T-cell (primary cell): ENCODE measurements around the gene C5orf15. TPM values are rescaled to one million over a fixed set of nuclear protein-coding genes. Genes with fewer than 3 reads are reported as not detected.
A peak's percentile ranks its signal among the peaks of the same experiment; 100 is the strongest.

Experiments used
- ATAC-seq, 4 experiments: fragments of 200-7000 bp in 3 of 4; fragments of 150-1000 bp in 1 of 4; cut with Tn5 transposase; replicated peaks in 1 of 4; 1 replicate in 3 of 4; 2 replicates in 1 of 4; pipeline ENCODE4 v1.10.0; 2021; ENCODE audit warnings: moderate library complexity in 3 of 4, mild to moderate bottlenecking in 2 of 4, moderate number of reproducible peaks in 1 of 4
- CTCF ChIA-PET, 2 donors: fragments of 300-600 bp; sonication (Branson Sonifier 250); formaldehyde crosslinking; loops; one replicate each; lab custom pipeline; 2022; ENCODE audit warnings: antibody characterized with exemption in 2 of 2; lab: Charles Lee
- POLR2A ChIA-PET, 2 donors: fragments of 300-600 bp; sonication (Branson Sonifier 250); formaldehyde crosslinking; loops; one replicate each; lab custom pipeline; 2022; ENCODE audit warnings: antibody characterized with exemption in 2 of 2; lab: Charles Lee
- DNase-seq, 35 experiments: peaks; one replicate each; pipeline versions ENCODE4 v3.0.0 to v3.0.0-alpha.2; 2013 to 2023
- H3K27ac ChIP-seq: one replicate; pipeline ENCODE4 v1.5.1; 2013; ENCODE audit warnings: low read length
- H3K27me3 ChIP-seq, 2 experiments: replicated peaks in 1 of 2; 1 replicate in 1 of 2; 2 replicates in 1 of 2; pipeline versions ENCODE4 v1.6.1 to v1.7.0; 2013; ENCODE audit warnings: low read length in 1 of 2, mixed read lengths in 1 of 2; ENCODE audit not compliant: control insufficient read depth in 2 of 2, insufficient read depth in 2 of 2; ENCODE audit errors: extremely low read depth in 1 of 2
- H3K36me3 ChIP-seq, 2 donors: 1 replicate in 1 of 2; 2 replicates in 1 of 2; pipeline versions ENCODE4 v1.6.1 to v1.7.0; 2013; ENCODE audit warnings: low read length in 1 of 2; ENCODE audit not compliant: control insufficient read depth in 2 of 2, insufficient read depth in 1 of 2; ENCODE audit errors: extremely low read depth in 1 of 2
- H3K4me1 ChIP-seq, 2 experiments: 1 replicate in 1 of 2; 2 replicates in 1 of 2; pipeline versions ENCODE4 v1.6.1 to v1.7.0; 2013; ENCODE audit warnings: low read length in 2 of 2, mixed read lengths in 1 of 2; ENCODE audit not compliant: insufficient read depth in 2 of 2, control insufficient read depth in 1 of 2; ENCODE audit errors: extremely low read depth in 1 of 2
- H3K4me3 ChIP-seq, 2 donors: 1 replicate in 1 of 2; 2 replicates in 1 of 2; pipeline versions ENCODE4 v1.5.1 to v1.7.0; 2013; ENCODE audit warnings: mild to moderate bottlenecking in 2 of 2, low read length in 1 of 2, moderate library complexity in 1 of 2; ENCODE audit not compliant: control insufficient read depth in 1 of 2; ENCODE audit errors: extremely low read depth in 1 of 2
- H3K9me3 ChIP-seq: 2 replicates; pipeline ENCODE4 v1.7.0; 2013
- H3K27ac Mint-ChIP-seq, 2 donors: one replicate each; pipeline ENCODE4 v1.8.0; 2020 to 2021; ENCODE audit warnings: mild to moderate bottlenecking in 2 of 2, mixed read lengths in 2 of 2
- H3K27me3 Mint-ChIP-seq, 2 donors: one replicate each; pipeline ENCODE4 v1.8.0; 2021 to 2022; ENCODE audit warnings: mixed read lengths in 2 of 2
- H3K36me3 Mint-ChIP-seq: one replicate; pipeline ENCODE4 v1.8.0; 2021; ENCODE audit warnings: mixed read lengths
- H3K4me1 Mint-ChIP-seq, 3 donors: one replicate each; pipeline ENCODE4 v1.8.0; 2020 to 2022; ENCODE audit warnings: mixed read lengths in 3 of 3, mild to moderate bottlenecking in 1 of 3
- H3K4me3 Mint-ChIP-seq, 3 donors: one replicate each; pipeline ENCODE4 v1.8.0; 2020 to 2022; ENCODE audit warnings: mild to moderate bottlenecking in 3 of 3, mixed read lengths in 3 of 3, moderate library complexity in 3 of 3
- H3K9me3 Mint-ChIP-seq, 3 donors: one replicate each; pipeline ENCODE4 v1.8.0; 2020 to 2022; ENCODE audit warnings: mixed read lengths in 3 of 3
- WGBS: methylation state at CpG from one replicate; pipeline ENCODE4 v1.1.5; 2013; ENCODE audit warnings: missing lambda C conversion rate; ENCODE audit not compliant: insufficient coverage; 5-methylcytosine and 5-hydroxymethylcytosine counted together
- total RNA-seq, 35 experiments: library from RNA in 6 of 35; stranded (reverse) in 6 of 35; fragments of 120-200 nt in 1 of 35; gene quantifications; one replicate each; pipeline versions ENCODE4 v1.2.1 to v1.2.4 and lab custom pipeline; 2013 to 2026

C5orf15 gene
- total RNA-seq, 5 donors from 2014 or later (not counting 1 experiment from before 2014, with no cell fraction given): 12.6 to 14.7 (median 14.5) TPM

GRCh38 chr5:133934311-133934710, 34.1 kb downstream of the C5orf15 start:
- Histone ChIP-seq H3K9me3 (no peaks in the 10 kb centered on the region), H3K4me1 (peaks cover 0 to 12% of the 10 kb centered on the region in 2 experiments), H3K36me3 (no peaks in the 10 kb centered on the region), H3K27me3 (peaks cover 0 to 23% of the 10 kb centered on the region in 2 experiments), H3K4me3 (no peak overlapping the region), H3K27ac (no peak overlapping the region)
- Mint-ChIP-seq H3K4me1 (peaks cover 12 to 38% (median 20%) of the 10 kb centered on the region in 3 donors), H3K36me3 (no peaks in the 10 kb centered on the region), H3K9me3 (no peaks in the 10 kb centered on the region), H3K27ac (peak overlapping the region in 1 of 2 donors; percentile 72), H3K27me3 (no peaks in the 10 kb centered on the region), H3K4me3 (no peak overlapping the region)
- DNase-seq (no peak), ATAC-seq (no peak)
- ChIA-PET POLR2A (no interaction called here), CTCF (no interaction called here)
- 88% methylated on average over 3 of the region's 5 CpGs for WGBS

GRCh38 chr5:133933670-133934295, 34.6 kb downstream of the C5orf15 start:
- DNase-seq (no peak), ATAC-seq (no peak)
- ChIA-PET POLR2A (no interaction called here), CTCF (no interaction called here)
- no peak overlapping the region for H3K4me3 ChIP-seq
- no peaks in the 10 kb centered on the region for H3K27me3 Mint-ChIP-seq
- H3K9me3 Mint-ChIP-seq: no peaks in the 10 kb centered on the region
- 66% methylated on average over 11 of the region's 12 CpGs for WGBS
- H3K4me3 Mint-ChIP-seq: no peak overlapping the region
- H3K27ac ChIP-seq: no peak overlapping the region
- H3K9me3 ChIP-seq: no peaks in the 10 kb centered on the region
- peaks cover 0 to 16% of the 10 kb centered on the region in 2 experiments for H3K4me1 ChIP-seq
- H3K27me3 ChIP-seq: peaks cover 0 to 23% of the 10 kb centered on the region in 2 experiments
- H3K4me1 Mint-ChIP-seq: peaks cover 12 to 41% (median 23%) of the 10 kb centered on the region in 3 donors
- H3K27ac Mint-ChIP-seq: no peak overlapping the region
- no peaks in the 10 kb centered on the region for H3K36me3 Mint-ChIP-seq
- H3K36me3 ChIP-seq: no peaks in the 10 kb centered on the region

- POLR2A ChIA-PET: no interaction called here
- no peak overlapping the region for H3K4me3 Mint-ChIP-seq
- peaks cover 0 to 23% of the 10 kb centered on the region in 2 experiments for H3K27me3 ChIP-seq
- H3K36me3 ChIP-seq: no peaks in the 10 kb centered on the region
- H3K4me1 Mint-ChIP-seq: peaks cover 12 to 41% (median 23%) of the 10 kb centered on the region in 3 donors
- H3K27ac Mint-ChIP-seq: no peak overlapping the region
- H3K4me3 ChIP-seq: no peak overlapping the region
- H3K36me3 Mint-ChIP-seq: no peaks in the 10 kb centered on the region
- H3K9me3 ChIP-seq: no peaks in the 10 kb centered on the region
- H3K9me3 Mint-ChIP-seq: no peaks in the 10 kb centered on the region
- DNase-seq (no peak), ATAC-seq (no peak)
- H3K27ac ChIP-seq: no peak overlapping the region
- H3K27me3 Mint-ChIP-seq: no peaks in the 10 kb centered on the region
- peaks cover 0 to 16% of the 10 kb centered on the region in 2 experiments for H3K4me1 ChIP-seq
- 67% methylated on average over 1 of the region's 3 CpGs for WGBS
- CTCF ChIA-PET: no interaction called here
Observed at GRCh38 chr5:133933169-133933509, 35.3 kb downstream of the C5orf15 start.

GRCh38 chr5:133932441-133933168, 35.8 kb downstream of the C5orf15 start:
- Histone ChIP-seq H3K9me3 (no peaks in the 10 kb centered on the region), H3K4me1 (peaks cover 0 to 16% of the 10 kb centered on the region in 2 experiments), H3K27ac (no peak overlapping the region), H3K4me3 (no peak overlapping the region), H3K27me3 (peaks cover 0 to 23% of the 10 kb centered on the region in 2 experiments), H3K36me3 (no peaks in the 10 kb centered on the region)
- CTCF ChIA-PET: no interaction called here
- ATAC-seq (no peak), DNase-seq (peak in 1 of 35 experiments; percentile 37)
- Mint-ChIP-seq H3K9me3 (no peaks in the 10 kb centered on the region), H3K27ac (peak overlapping the region in 1 of 2 donors; percentile 46), H3K36me3 (no peaks in the 10 kb centered on the region), H3K4me1 (peaks cover 12 to 41% (median 23%) of the 10 kb centered on the region in 3 donors), H3K4me3 (no peak overlapping the region), H3K27me3 (no peaks in the 10 kb centered on the region)
- POLR2A ChIA-PET: no interaction called here
- WGBS: 87% methylated on average over 10 of the region's 13 CpGs

GRCh38 chr5:133931546-133931945, 36.9 kb downstream of the C5orf15 start:
- Mint-ChIP-seq H3K4me1 (peaks cover 12 to 37% (median 23%) of the 10 kb centered on the region in 3 donors), H3K27ac (no peak overlapping the region), H3K4me3 (no peak overlapping the region), H3K36me3 (no peaks in the 10 kb centered on the region), H3K9me3 (no peaks in the 10 kb centered on the region), H3K27me3 (no peaks in the 10 kb centered on the region)
- DNase-seq (no peak), ATAC-seq (no peak)
- 97% methylated on average over 5 of the region's 5 CpGs for WGBS
- Histone ChIP-seq H3K4me1 (peaks cover 0 to 16% of the 10 kb centered on the region in 2 experiments), H3K9me3 (no peaks in the 10 kb centered on the region), H3K27me3 (peaks cover 0 to 24% of the 10 kb centered on the region in 2 experiments), H3K4me3 (no peak overlapping the region), H3K36me3 (no peaks in the 10 kb centered on the region), H3K27ac (no peak overlapping the region)
- POLR2A ChIA-PET: interaction anchor here in 1 of 2 donors (0.5 kb wide), 1 partner anchor 134 kb away, joined by 7 read pairs; no protein-coding TSS in a partner anchor
- CTCF ChIA-PET: no interaction called here

GRCh38 chr5:133930813-133931090, 37.7 kb downstream of the C5orf15 start:
- no CpG with 5 or more reads among the region's 3 CpGs for WGBS
- ChIA-PET POLR2A (interaction anchor here in 1 of 2 donors (0.6 kb wide), 2 partner anchors 39 to 1001 kb away, joined by 3 read pairs; no protein-coding TSS in a partner anchor), CTCF (interaction anchor here in 1 of 2 donors (0.7 kb wide), 1 partner anchor 289 kb away, joined by 4 read pairs; no protein-coding TSS in a partner anchor)
- ATAC-seq: no peak
- Mint-ChIP-seq H3K27ac (peak overlapping the region; percentile 95 to 97), H3K4me1 (peaks cover 12 to 37% (median 23%) of the 10 kb centered on the region in 3 donors), H3K4me3 (peak overlapping the region; percentile 66 to 88 (median 80)), H3K36me3 (no peaks in the 10 kb centered on the region), H3K27me3 (no peaks in the 10 kb centered on the region), H3K9me3 (no peaks in the 10 kb centered on the region)
- Histone ChIP-seq H3K27ac (peak overlapping the region; percentile 68), H3K4me3 (peak overlapping the region; percentile 25 to 51), H3K36me3 (no peaks in the 10 kb centered on the region), H3K27me3 (peaks cover 0 to 25% of the 10 kb centered on the region in 2 experiments), H3K9me3 (no peaks in the 10 kb centered on the region), H3K4me1 (peaks cover 0 to 16% of the 10 kb centered on the region in 2 experiments)
- DNase-seq: no peak
